ENCODE measurements around the gene AATK.

Gene AATK

GRCh38 chr17:81166033-81166492 lies at the start of gene AATK:
TSS of gene AATK (minus strand) at chr17:81166221. CDS start at chr17:81165992, 229 bp downstream.
- DNase-seq: no peak

- DNase-seq: no peak
Observed at GRCh38 chr17:81213978-81214377, 48.0 kb upstream of the AATK start.

- no peak for DNase-seq
Observed at GRCh38 chr17:81212365-81212764, 46.3 kb upstream of the AATK start.

- DNase-seq: no peak
Observed at GRCh38 chr17:81210868-81211267, 44.8 kb upstream of the AATK start.

GRCh38 chr17:81210466-81210865 lies 44.4 kb upstream of the AATK start:
- no peak for DNase-seq

- DNase-seq: no peak
Observed at GRCh38 chr17:81209141-81209540, 43.1 kb upstream of the AATK start.

- no peak for DNase-seq
Observed at GRCh38 chr17:81208651-81209050, 42.6 kb upstream of the AATK start.

GRCh38 chr17:81207610-81208581 lies 41.9 kb upstream of the AATK start:
- DNase-seq: no peak

GRCh38 chr17:81206657-81207056 lies 40.6 kb upstream of the AATK start:
- DNase-seq: no peak

- DNase-seq: no peak
Observed at GRCh38 chr17:81206166-81206565, 40.1 kb upstream of the AATK start.

- DNase-seq: no peak
Observed at GRCh38 chr17:81204578-81204977, 38.6 kb upstream of the AATK start.

- DNase-seq: no peak
Observed at GRCh38 chr17:81203136-81203535, 37.1 kb upstream of the AATK start.

GRCh38 chr17:81202318-81202717 lies 36.3 kb upstream of the AATK start:
- no peak for DNase-seq

GRCh38 chr17:81200695-81201580 lies 34.9 kb upstream of the AATK start:
- DNase-seq: no peak

GRCh38 chr17:81200201-81200600 lies 34.2 kb upstream of the AATK start:
- DNase-seq: no peak

- no peak for DNase-seq
Observed at GRCh38 chr17:81199482-81199830, 33.4 kb upstream of the AATK start.

- DNase-seq: no peak
Observed at GRCh38 chr17:81198826-81199481, 32.9 kb upstream of the AATK start.

GRCh38 chr17:81197831-81198490 lies 31.9 kb upstream of the AATK start:
- no peak for DNase-seq

- DNase-seq: no peak
Observed at GRCh38 chr17:81197409-81197795, 31.4 kb upstream of the AATK start.

- no peak for DNase-seq
Observed at GRCh38 chr17:81196505-81197408, 30.7 kb upstream of the AATK start.

- DNase-seq: no peak
Observed at GRCh38 chr17:81195941-81196495, 30.0 kb upstream of the AATK start.
